ENCODE results near the gene ARRDC4.

GRCh38 chr15:97986781-97987180 is 26.3 kb downstream of the ARRDC4 start:
- TF ChIP-seq, protein P1, sequence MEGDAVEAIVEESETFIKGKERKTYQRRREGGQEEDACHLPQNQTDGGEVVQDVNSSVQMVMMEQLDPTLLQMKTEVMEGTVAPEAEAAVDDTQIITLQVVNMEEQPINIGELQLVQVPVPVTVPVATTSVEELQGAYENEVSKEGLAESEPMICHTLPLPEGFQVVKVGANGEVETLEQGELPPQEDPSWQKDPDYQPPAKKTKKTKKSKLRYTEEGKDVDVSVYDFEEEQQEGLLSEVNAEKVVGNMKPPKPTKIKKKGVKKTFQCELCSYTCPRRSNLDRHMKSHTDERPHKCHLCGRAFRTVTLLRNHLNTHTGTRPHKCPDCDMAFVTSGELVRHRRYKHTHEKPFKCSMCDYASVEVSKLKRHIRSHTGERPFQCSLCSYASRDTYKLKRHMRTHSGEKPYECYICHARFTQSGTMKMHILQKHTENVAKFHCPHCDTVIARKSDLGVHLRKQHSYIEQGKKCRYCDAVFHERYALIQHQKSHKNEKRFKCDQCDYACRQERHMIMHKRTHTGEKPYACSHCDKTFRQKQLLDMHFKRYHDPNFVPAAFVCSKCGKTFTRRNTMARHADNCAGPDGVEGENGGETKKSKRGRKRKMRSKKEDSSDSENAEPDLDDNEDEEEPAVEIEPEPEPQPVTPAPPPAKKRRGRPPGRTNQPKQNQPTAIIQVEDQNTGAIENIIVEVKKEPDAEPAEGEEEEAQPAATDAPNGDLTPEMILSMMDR (IDR thresholded peaks at IDR 0.05; ENCODE audit: poor library complexity, severe bottlenecking) = no peak
- TF ChIP-seq MXI1 (conservative IDR thresholded peaks at IDR 0.05; ENCODE audit: poor library complexity, severe bottlenecking) (no peak), POLR2AphosphoS5 (IDR thresholded peaks at IDR 0.05) (no peak), EP300 (conservative IDR thresholded peaks at IDR 0.05; ENCODE audit: poor library complexity, severe bottlenecking) (no peak), RAD21 (conservative IDR thresholded peaks at IDR 0.05) (no peak), TAF1 (IDR thresholded peaks at IDR 0.05; ENCODE audit: low read depth) (no peak), EZH2 (IDR thresholded peaks at IDR 0.05; ENCODE audit: borderline replicate concordance, insufficient read depth, low read length, poor library complexity, severe bottlenecking) (no peak), SMC3 (conservative IDR thresholded peaks at IDR 0.05; ENCODE audit: poor library complexity) (no peak)
- TF ChIP-seq, protein P2, sequence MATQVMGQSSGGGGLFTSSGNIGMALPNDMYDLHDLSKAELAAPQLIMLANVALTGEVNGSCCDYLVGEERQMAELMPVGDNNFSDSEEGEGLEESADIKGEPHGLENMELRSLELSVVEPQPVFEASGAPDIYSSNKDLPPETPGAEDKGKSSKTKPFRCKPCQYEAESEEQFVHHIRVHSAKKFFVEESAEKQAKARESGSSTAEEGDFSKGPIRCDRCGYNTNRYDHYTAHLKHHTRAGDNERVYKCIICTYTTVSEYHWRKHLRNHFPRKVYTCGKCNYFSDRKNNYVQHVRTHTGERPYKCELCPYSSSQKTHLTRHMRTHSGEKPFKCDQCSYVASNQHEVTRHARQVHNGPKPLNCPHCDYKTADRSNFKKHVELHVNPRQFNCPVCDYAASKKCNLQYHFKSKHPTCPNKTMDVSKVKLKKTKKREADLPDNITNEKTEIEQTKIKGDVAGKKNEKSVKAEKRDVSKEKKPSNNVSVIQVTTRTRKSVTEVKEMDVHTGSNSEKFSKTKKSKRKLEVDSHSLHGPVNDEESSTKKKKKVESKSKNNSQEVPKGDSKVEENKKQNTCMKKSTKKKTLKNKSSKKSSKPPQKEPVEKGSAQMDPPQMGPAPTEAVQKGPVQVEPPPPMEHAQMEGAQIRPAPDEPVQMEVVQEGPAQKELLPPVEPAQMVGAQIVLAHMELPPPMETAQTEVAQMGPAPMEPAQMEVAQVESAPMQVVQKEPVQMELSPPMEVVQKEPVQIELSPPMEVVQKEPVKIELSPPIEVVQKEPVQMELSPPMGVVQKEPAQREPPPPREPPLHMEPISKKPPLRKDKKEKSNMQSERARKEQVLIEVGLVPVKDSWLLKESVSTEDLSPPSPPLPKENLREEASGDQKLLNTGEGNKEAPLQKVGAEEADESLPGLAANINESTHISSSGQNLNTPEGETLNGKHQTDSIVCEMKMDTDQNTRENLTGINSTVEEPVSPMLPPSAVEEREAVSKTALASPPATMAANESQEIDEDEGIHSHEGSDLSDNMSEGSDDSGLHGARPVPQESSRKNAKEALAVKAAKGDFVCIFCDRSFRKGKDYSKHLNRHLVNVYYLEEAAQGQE (IDR thresholded peaks at IDR 0.05; ENCODE audit: borderline replicate concordance) = no peak
